HG03432 (cell line): ENCODE results near the gene TRIM71.

Experiments used
- ATAC-seq: cut with Tn5 transposase; IDR thresholded peaks from one replicate; pipeline ENCODE4 v1.9.1; 2021; ENCODE audit warnings: mild to moderate bottlenecking, moderate library complexity; ENCODE audit not compliant: unreplicated experiment

The TRIM71 gene

DNA sequence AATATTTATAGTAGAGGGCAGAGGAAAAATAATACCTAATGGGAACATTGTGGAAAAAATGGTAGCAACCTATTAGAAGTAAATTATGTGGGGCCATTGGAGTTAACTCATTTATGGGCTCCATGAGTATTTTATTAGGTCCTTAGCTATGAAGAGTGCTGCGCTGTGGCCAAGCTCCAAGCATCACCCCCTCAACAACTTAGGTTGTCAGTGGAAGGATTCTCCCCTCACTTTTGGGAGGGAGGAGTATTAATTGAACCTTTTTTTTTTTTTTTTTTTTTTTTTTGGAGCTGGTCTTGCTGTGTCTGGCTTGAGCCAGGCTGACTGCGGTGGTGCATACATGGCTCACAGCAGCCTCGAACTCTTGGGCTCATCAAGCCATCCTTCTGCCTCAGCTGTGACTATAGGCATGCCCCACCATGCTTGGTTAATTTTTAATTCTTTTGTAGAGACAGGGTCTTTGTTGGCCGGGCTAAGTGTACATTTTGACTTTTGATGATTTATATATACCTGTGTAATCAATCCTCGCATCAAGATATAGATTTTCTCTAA lies 45.2 kb downstream of the TRIM71 start:
- ATAC-seq, result no peak

DNA sequence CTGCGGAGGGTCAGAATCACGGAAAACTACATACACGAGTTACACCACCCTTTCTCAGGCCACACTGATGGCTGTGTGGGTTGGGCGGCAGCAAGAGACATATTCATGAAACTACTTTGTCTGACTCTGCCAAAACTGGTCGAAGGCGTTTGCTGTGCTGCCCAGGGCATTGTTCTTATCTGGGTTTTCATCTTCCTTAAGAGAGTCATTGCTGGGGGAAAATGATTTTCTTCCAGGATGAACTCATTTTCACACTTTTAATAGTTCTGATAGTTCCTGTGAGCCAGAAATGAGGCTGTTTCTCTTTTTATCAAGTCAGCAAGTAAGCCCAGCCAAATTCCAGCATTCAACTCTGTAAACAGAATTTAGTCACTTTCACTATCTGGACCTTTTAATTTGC lies 47.6 kb downstream of the TRIM71 start:
- ATAC-seq, result no peak

- no peak for ATAC-seq
These were observed 48.7 kb downstream of the TRIM71 start for GRCh38 chr3:32866533-32866932.

GRCh38 chr3:32867954-32868353 lies 50.2 kb downstream of the TRIM71 start:
- no peak for ATAC-seq

- ATAC-seq, result no peak
These were observed 51.1 kb downstream of the TRIM71 start for GRCh38 chr3:32868719-32869512.

DNA sequence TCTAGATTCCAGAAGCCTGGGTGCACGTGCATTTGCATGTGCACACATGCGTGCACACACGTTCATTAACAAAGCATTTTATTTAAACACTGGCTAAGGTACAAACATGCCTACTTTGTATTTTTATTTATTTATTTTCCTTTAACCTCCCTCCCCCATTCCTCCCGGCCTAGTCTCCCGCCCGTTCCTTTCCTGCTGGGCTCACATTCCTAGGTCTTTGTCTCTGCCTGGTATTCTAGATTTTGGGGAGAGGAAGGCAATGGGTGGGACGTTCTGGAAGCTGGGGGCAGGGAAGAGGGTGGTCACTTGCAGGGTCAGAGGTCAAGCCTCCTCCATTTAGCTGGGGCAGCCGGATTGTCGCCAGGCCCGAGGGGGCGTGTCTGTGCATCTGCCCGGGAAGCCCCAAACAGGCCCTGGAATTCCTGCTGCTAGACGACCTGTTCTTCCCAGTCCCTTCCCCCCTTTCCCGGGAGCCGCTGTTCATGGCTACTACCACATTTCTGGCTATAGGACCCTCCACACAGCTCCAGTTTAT lies 51.8 kb downstream of the TRIM71 start:
- ATAC-seq, result no peak

- no peak for ATAC-seq
These were observed 52.7 kb downstream of the TRIM71 start for GRCh38 chr3:32870373-32871095.

DNA sequence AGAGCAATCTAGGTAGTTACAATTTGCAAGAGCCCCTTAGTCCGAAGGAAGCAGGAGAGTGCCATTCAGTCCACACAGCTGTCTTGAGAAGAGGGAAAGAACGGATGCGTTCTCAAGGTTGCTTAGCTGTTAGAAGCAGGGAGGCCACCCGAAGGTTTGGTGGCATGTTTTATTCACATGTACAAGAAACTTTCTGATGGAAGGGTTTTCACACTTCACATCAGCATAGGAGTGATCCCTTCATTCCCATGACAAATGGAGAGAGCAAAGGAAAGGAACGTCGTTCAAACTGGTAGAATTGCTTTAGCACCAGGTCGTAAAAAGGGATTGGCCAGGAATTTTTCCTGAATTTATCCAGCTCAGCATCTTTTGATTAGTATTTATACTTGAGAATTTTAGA lies 53.5 kb downstream of the TRIM71 start:
- ATAC-seq, result no peak

DNA sequence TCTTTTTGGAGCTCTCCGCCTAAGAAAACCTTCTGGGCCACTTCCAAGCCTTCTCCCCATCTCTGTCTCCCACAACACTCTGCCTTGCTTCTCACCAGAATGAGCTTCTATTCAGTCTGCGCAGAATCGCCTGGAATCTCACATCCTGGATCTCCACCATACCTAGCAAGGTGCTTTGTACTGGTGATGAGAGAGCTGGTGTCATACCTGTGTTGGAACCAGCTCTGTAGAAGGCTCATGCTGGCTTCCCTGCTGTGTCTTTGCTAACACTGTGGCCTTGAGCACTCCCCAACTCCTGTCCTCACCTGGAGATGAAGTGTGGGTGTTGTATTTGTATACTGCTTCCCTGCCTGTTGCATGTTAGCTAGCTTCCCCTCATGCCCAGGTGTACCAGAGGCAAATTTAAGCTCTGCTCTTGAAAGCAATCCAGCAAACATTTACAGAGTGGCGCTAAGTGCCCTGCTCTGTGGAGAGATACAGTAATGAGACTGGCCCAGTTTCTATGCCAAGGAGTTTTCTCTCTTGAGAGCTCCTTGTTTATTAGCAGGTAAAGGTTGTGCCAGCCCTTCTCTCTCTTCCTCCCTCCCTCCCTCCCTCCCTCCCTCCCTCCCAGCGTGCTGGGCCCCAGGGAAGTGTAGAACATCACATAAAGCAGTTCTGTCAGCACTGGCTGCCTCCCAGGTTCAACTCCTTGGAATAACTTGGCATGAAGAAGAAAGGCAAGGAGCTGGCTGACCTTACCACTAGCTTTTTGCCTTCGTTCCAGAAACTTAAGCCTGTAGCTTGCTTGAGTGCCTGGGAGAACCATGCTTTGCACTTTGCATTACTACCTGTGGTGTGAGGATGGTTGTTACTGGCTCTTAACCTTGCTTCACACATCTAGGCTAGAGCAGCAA lies 54.9 kb downstream of the TRIM71 start:
- no peak for ATAC-seq

- no peak for ATAC-seq
These were observed 55.8 kb downstream of the TRIM71 start for GRCh38 chr3:32873531-32874130.

DNA sequence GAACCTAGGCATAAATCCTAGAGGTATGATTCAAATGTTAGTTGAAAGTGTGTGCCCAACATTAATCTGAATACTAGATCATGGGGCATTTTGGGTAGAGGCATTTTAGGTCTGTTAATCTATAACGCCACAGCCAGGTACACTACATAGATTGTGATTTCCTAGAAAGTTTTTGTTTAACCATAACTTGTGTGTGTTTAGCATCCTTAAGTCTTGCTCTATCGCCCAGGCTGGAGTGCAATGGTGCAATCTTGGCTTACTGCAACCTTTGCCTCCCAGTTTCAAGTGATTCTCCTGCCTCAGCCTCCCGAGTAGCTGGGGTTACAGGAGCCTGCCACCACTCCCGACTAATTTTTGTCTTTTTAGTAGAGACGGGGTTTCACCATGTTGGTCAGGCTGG lies 59.1 kb downstream of the TRIM71 start:
- ATAC-seq, result no peak

DNA sequence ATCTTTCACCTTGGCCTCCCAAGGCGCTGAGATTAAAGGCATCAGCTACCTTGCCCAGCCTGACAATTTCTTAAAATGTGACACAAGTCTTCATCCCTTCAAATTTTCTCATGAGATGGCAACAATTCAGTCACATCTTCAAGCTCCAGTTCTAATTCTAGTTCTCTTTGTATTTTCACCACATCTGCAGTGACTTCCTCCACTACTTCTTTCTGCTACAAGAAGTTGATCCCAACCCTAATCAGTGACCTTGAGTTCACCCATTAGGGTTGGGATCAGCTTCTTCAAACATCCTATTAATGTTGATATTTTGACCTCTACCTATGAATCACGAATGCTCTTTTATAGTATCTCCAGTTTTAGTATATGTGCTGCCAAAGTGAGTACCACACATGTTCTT lies 59.8 kb downstream of the TRIM71 start:
- ATAC-seq, result no peak

DNA sequence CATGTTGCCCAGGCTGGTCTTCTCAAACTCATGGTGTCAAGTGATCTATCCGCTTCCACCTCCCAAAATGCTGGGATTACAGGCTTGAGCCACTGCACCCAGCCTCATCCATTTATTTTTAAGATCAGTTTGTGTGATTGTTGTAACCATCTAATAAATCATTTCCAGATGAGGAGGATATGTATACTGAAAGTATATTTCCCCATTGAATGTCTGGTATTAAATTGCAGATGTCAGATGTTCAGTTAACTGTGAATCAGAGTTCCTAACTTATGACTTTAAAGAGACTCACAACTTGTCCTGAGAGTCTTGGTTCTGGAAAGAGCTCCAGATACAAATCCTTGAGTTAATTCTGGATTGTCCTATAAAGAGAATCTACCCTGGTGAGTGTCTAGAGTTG lies 62.4 kb downstream of the TRIM71 start:
- ATAC-seq, result no peak

GRCh38 chr3:32881624-32882023 lies 63.8 kb downstream of the TRIM71 start:
- no peak for ATAC-seq

DNA sequence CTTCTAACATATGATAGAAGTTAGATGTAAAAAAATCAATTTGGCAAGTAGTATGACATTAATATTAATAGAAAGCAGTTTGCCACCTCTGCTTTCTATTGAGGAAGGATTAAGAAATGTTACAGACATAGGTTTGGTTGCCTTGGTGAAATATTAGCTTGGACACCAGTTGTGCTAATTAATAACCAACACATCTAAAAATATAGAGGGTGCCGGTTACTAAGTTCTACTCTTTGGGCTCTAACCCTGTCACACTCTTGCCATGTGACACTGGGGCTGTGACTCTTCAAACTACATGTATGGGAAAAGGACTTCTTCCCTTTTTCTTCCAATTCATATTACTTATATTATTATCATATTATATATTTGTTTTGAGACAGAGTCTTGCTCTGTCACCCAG lies 64.4 kb downstream of the TRIM71 start:
- peak; percentile 54 for ATAC-seq

DNA sequence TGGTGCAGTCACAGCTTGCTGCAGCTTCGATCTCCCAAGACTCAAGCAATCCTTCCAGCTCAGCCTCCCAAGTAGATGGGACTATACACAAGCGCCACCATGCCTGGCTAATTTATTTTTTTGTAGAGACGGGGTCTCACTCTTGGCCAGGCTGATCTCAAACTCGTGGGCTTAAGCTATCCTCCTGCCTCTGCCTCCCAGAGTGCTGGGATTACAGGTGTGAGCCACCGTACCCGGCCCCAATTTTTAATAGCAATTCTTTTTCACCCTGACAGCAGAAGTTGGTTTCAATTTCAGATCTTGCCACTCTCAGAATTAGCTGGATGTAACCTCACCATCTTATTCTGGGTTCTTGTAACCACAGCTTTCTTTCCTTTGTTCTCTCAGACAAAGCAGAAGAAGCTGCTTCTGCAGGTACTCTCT lies 64.8 kb downstream of the TRIM71 start:
- ATAC-seq, result peak; percentile 92

GRCh38 chr3:32883817-32884216 lies 66.0 kb downstream of the TRIM71 start:
- ATAC-seq, result no peak

DNA sequence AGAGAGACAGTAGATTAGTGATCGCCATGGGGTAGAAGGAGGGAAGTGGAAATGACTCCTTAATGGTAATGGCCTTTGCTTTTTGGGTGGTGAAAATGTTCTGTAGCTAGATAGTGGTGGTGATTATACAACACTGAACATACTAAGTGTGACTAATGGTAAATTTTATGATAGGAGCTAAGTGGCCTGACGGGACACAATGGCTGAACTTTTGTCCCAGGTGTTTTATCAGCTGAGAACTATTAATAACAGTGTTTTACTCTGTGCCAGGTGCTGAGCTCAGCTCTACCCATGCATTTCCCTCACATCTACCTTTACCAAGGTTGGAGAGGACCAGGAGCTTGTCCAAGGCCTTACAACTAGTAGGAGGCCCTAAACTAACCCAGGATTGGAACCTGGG lies 66.8 kb downstream of the TRIM71 start:
- no peak for ATAC-seq

- ATAC-seq, result no peak
These were observed 67.6 kb downstream of the TRIM71 start for GRCh38 chr3:32885283-32885901.

GRCh38 chr3:32886296-32886695 lies 68.5 kb downstream of the TRIM71 start:
- no peak for ATAC-seq
